Measurements from ENCODE around the gene RNF32. TPM values are rescaled to one million over a fixed set of nuclear protein-coding genes. Genes with fewer than 3 reads are reported as not detected.

Gene RNF32
- total and polyA plus RNA-seq, 3 experiments from 2014 or later: 0.20 to 0.83 (median 0.40) TPM

- Histone ChIP-seq H3K4me1 (ENCODE audit: insufficient read depth, low read length) (no peaks in the 10 kb centered on the region), H3K36me3 (ENCODE audit: insufficient read depth, low read length) (no peaks in the 10 kb centered on the region), H3K4me3 (ENCODE audit: low read length) (no peak overlapping the region), H3K27me3 (ENCODE audit: insufficient read depth, low read length, poor library complexity, severe bottlenecking) (no peaks in the 10 kb centered on the region), H3K27ac (ENCODE audit: low read depth, low read length) (no peak overlapping the region), H3K9me3 (ENCODE audit: low read length) (no peaks in the 10 kb centered on the region)
- Mint-ChIP-seq H3K9me3 (no peaks in the 10 kb centered on the region), H3K27me3 (peaks cover 12 to 35% of the 10 kb centered on the region in 2 donors), H3K4me3 (peak overlapping the region in 1 of 7 donors; percentile 40), H3K36me3 (peaks cover 0 to 6% (median 0%) of the 10 kb centered on the region in 3 donors), H3K4me1 (peaks cover 0 to 10% (median 2%) of the 10 kb centered on the region in 3 donors), H3K27ac (no peak overlapping the region)
- no peak for DNase-seq
- ChIA-PET POLR2A (no interaction called here), CTCF (interaction anchor here (1.4 kb wide), 1 partner anchor 9 kb away, joined by 3 read pairs; no protein-coding TSS in a partner anchor)
Measured at GRCh38 chr7:156604311-156604710, 36.3 kb upstream of the RNF32 start.

- Mint-ChIP-seq H3K4me3 (no peak overlapping the region), H3K27ac (no peak overlapping the region), H3K9me3 (no peaks in the 10 kb centered on the region), H3K36me3 (peaks cover 0 to 6% (median 0%) of the 10 kb centered on the region in 3 donors), H3K27me3 (peaks cover 15 to 35% of the 10 kb centered on the region in 2 donors), H3K4me1 (peaks cover 0 to 10% (median 2%) of the 10 kb centered on the region in 3 donors)
- Histone ChIP-seq H3K27me3 (ENCODE audit: insufficient read depth, low read length, poor library complexity, severe bottlenecking) (no peaks in the 10 kb centered on the region), H3K4me1 (ENCODE audit: insufficient read depth, low read length) (no peaks in the 10 kb centered on the region), H3K4me3 (ENCODE audit: low read length) (no peak overlapping the region), H3K9me3 (ENCODE audit: low read length) (no peaks in the 10 kb centered on the region), H3K36me3 (ENCODE audit: insufficient read depth, low read length) (no peaks in the 10 kb centered on the region), H3K27ac (ENCODE audit: low read depth, low read length) (no peak overlapping the region)
- ChIA-PET POLR2A (no interaction called here), CTCF (interaction anchor here (1.4 kb wide), 1 partner anchor 9 kb away, joined by 3 read pairs; no protein-coding TSS in a partner anchor)
- no peak for DNase-seq
Measured at GRCh38 chr7:156604836-156605695, 35.5 kb upstream of the RNF32 start.

GRCh38 chr7:156606135-156606534, 34.4 kb upstream of the RNF32 start:
- peaks cover 15 to 35% of the 10 kb centered on the region in 2 donors for H3K27me3 Mint-ChIP-seq
- no peak overlapping the region for H3K27ac Mint-ChIP-seq
- H3K36me3 ChIP-seq (ENCODE audit: insufficient read depth, low read length): no peaks in the 10 kb centered on the region
- no peaks in the 10 kb centered on the region for H3K4me1 ChIP-seq (ENCODE audit: insufficient read depth, low read length)
- H3K4me1 Mint-ChIP-seq: peaks cover 0 to 10% (median 2%) of the 10 kb centered on the region in 3 donors
- POLR2A ChIA-PET: no interaction called here
- H3K9me3 Mint-ChIP-seq: no peaks in the 10 kb centered on the region
- no peak overlapping the region for H3K27ac ChIP-seq (ENCODE audit: low read depth, low read length)
- CTCF ChIA-PET: no interaction called here
- peaks cover 0 to 6% (median 0%) of the 10 kb centered on the region in 3 donors for H3K36me3 Mint-ChIP-seq
- no peaks in the 10 kb centered on the region for H3K27me3 ChIP-seq (ENCODE audit: insufficient read depth, low read length, poor library complexity, severe bottlenecking)
- H3K9me3 ChIP-seq (ENCODE audit: low read length): no peaks in the 10 kb centered on the region
- H3K4me3 ChIP-seq (ENCODE audit: low read length): no peak overlapping the region
- H3K4me3 Mint-ChIP-seq: peak overlapping the region in 1 of 7 donors; percentile 32
- no peak for DNase-seq

GRCh38 chr7:156606691-156607331, 33.8 kb upstream of the RNF32 start:
- Mint-ChIP-seq H3K36me3 (peaks cover 0 to 4% (median 0%) of the 10 kb centered on the region in 3 donors), H3K27me3 (peaks cover 15 to 35% of the 10 kb centered on the region in 2 donors), H3K4me1 (peaks cover 1 to 10% (median 2%) of the 10 kb centered on the region in 3 donors), H3K4me3 (peak overlapping the region in 4 of 7 donors; percentile 26 to 78 (median 55)), H3K27ac (no peak overlapping the region), H3K9me3 (no peaks in the 10 kb centered on the region)
- Histone ChIP-seq H3K4me3 (ENCODE audit: low read length) (no peak overlapping the region), H3K27ac (ENCODE audit: low read depth, low read length) (no peak overlapping the region), H3K9me3 (ENCODE audit: low read length) (no peaks in the 10 kb centered on the region), H3K36me3 (ENCODE audit: insufficient read depth, low read length) (no peaks in the 10 kb centered on the region), H3K27me3 (ENCODE audit: insufficient read depth, low read length, poor library complexity, severe bottlenecking) (no peaks in the 10 kb centered on the region), H3K4me1 (ENCODE audit: insufficient read depth, low read length) (peaks cover 3% of the 10 kb centered on the region)
- ChIA-PET CTCF (no interaction called here), POLR2A (no interaction called here)
- no peak for DNase-seq

- Histone ChIP-seq H3K27me3 (ENCODE audit: insufficient read depth, low read length, poor library complexity, severe bottlenecking) (no peaks in the 10 kb centered on the region), H3K4me3 (ENCODE audit: low read length) (no peak overlapping the region), H3K4me1 (ENCODE audit: insufficient read depth, low read length) (peaks cover 10% of the 10 kb centered on the region), H3K27ac (ENCODE audit: low read depth, low read length) (no peak overlapping the region), H3K36me3 (ENCODE audit: insufficient read depth, low read length) (no peaks in the 10 kb centered on the region), H3K9me3 (ENCODE audit: low read length) (no peaks in the 10 kb centered on the region)
- Mint-ChIP-seq H3K4me3 (peak overlapping the region in 5 of 7 donors; percentile 25 to 60 (median 48)), H3K4me1 (peaks cover 9 to 17% (median 9%) of the 10 kb centered on the region in 3 donors), H3K27me3 (peaks cover 15 to 35% of the 10 kb centered on the region in 2 donors), H3K27ac (no peak overlapping the region), H3K9me3 (no peaks in the 10 kb centered on the region), H3K36me3 (no peaks in the 10 kb centered on the region)
- DNase-seq: peak in 1 of 5 donors; percentile 12
- POLR2A ChIA-PET: no interaction called here
- CTCF ChIA-PET: no interaction called here
Measured at GRCh38 chr7:156607332-156608172, 33.0 kb upstream of the RNF32 start.

DNA sequence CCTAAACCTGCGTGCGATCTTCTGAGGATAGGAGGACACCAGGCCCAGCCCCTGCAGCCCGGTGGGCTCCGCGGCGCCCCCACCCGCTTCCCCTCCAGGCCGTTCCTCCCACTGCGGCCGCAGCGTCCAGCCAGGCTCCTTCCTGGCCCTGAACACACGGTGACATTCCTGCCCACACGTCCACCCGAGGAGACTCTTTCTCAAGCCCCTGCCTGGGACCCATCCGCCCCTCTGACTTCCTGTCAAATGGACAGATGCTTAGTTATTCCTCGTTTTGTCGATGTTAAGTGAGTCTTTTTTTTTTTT, 32.4 kb upstream of the RNF32 start:
- H3K27me3 ChIP-seq (ENCODE audit: insufficient read depth, low read length, poor library complexity, severe bottlenecking): no peaks in the 10 kb centered on the region
- Mint-ChIP-seq H3K27me3 (peaks cover 15 to 35% of the 10 kb centered on the region in 2 donors), H3K27ac (no peak overlapping the region), H3K9me3 (no peaks in the 10 kb centered on the region), H3K4me3 (peak overlapping the region in 5 of 7 donors; percentile 48 to 60 (median 52)), H3K36me3 (no peaks in the 10 kb centered on the region), H3K4me1 (peaks cover 15 to 23% (median 15%) of the 10 kb centered on the region in 3 donors)
- no peak for DNase-seq
- H3K27ac ChIP-seq (ENCODE audit: low read depth, low read length): no peak overlapping the region
- no peak overlapping the region for H3K4me3 ChIP-seq (ENCODE audit: low read length)
- H3K4me1 ChIP-seq (ENCODE audit: insufficient read depth, low read length): peaks cover 16% of the 10 kb centered on the region
- H3K36me3 ChIP-seq (ENCODE audit: insufficient read depth, low read length): no peaks in the 10 kb centered on the region
- ChIA-PET POLR2A (no interaction called here), CTCF (no interaction called here)
- H3K9me3 ChIP-seq (ENCODE audit: low read length): no peaks in the 10 kb centered on the region

- Mint-ChIP-seq H3K27ac (no peak overlapping the region), H3K4me1 (peaks cover 18 to 27% (median 20%) of the 10 kb centered on the region in 3 donors), H3K36me3 (no peaks in the 10 kb centered on the region), H3K9me3 (no peaks in the 10 kb centered on the region), H3K27me3 (peaks cover 15 to 37% of the 10 kb centered on the region in 2 donors), H3K4me3 (peak overlapping the region in 4 of 7 donors; percentile 32 to 61 (median 56))
- Histone ChIP-seq H3K36me3 (ENCODE audit: insufficient read depth, low read length) (no peaks in the 10 kb centered on the region), H3K4me3 (ENCODE audit: low read length) (no peak overlapping the region), H3K27ac (ENCODE audit: low read depth, low read length) (no peak overlapping the region), H3K4me1 (ENCODE audit: insufficient read depth, low read length) (peaks cover 19% of the 10 kb centered on the region), H3K27me3 (ENCODE audit: insufficient read depth, low read length, poor library complexity, severe bottlenecking) (no peaks in the 10 kb centered on the region), H3K9me3 (ENCODE audit: low read length) (no peaks in the 10 kb centered on the region)
- no peak for DNase-seq
- ChIA-PET POLR2A (no interaction called here), CTCF (no interaction called here)
Measured at GRCh38 chr7:156609010-156609877, 31.3 kb upstream of the RNF32 start.

Measured in CD8-positive, alpha-beta memory T cell (primary cell).